Rectal smooth muscle tissue (tissue), 1 donor: ENCODE measurements around the gene C2orf69.

ENCODE experiments used
- H3K27ac ChIP-seq: one replicate; pipeline ENCODE4 v1.7.0; 2013; ENCODE audit warnings: low read depth, low read length, inconsistent platforms
- H3K27me3 ChIP-seq: one replicate; pipeline ENCODE4 v1.7.0; 2013; ENCODE audit warnings: low read length; ENCODE audit not compliant: control insufficient read depth, insufficient read depth
- H3K36me3 ChIP-seq: one replicate; pipeline ENCODE4 v1.7.0; 2013; ENCODE audit warnings: low read length; ENCODE audit not compliant: control insufficient read depth, insufficient read depth
- H3K4me1 ChIP-seq: one replicate; pipeline ENCODE4 v1.7.0; 2013; ENCODE audit warnings: low read length; ENCODE audit not compliant: control insufficient read depth, insufficient read depth
- H3K4me3 ChIP-seq: one replicate; pipeline ENCODE4 v1.7.0; 2013; ENCODE audit warnings: low read length
- H3K9ac ChIP-seq: one replicate; pipeline ENCODE4 v1.7.0; 2013; ENCODE audit warnings: low read length

C2orf69 gene

GRCh38 chr2:199911052-199911876 is at the start of gene C2orf69:
Gene C2orf69 (plus strand): TSS chr2:199911293. CDS start chr2:199911439, 146 bp downstream.
- Histone ChIP-seq H3K27ac (peak within 1 kb of the TSS; percentile 96), H3K36me3 (no peaks in the 10 kb centered on the region), H3K4me1 (peaks cover 3% of the 10 kb centered on the region), H3K9ac (peak within 1 kb of the TSS; percentile 96), H3K27me3 (no peaks in the 10 kb centered on the region), H3K4me3 (peak within 1 kb of the TSS; percentile 99)

- Histone ChIP-seq H3K9ac (no peak overlapping the region), H3K36me3 (no peaks in the 10 kb centered on the region), H3K4me1 (no peaks in the 10 kb centered on the region), H3K27me3 (no peaks in the 10 kb centered on the region), H3K4me3 (no peak overlapping the region), H3K27ac (no peak overlapping the region)
Observed at GRCh38 chr2:199862788-199863187, 48.3 kb upstream of the C2orf69 start.

- no peaks in the 10 kb centered on the region for H3K4me1 ChIP-seq
- no peaks in the 10 kb centered on the region for H3K27me3 ChIP-seq
- H3K4me3 ChIP-seq, result no peak overlapping the region
- no peaks in the 10 kb centered on the region for H3K36me3 ChIP-seq
- H3K9ac ChIP-seq, result no peak overlapping the region
- H3K27ac ChIP-seq, result no peak overlapping the region
Observed at GRCh38 chr2:199865905-199866304, 45.2 kb upstream of the C2orf69 start.

GRCh38 chr2:199868431-199869226 is 42.5 kb upstream of the C2orf69 start:
- no peaks in the 10 kb centered on the region for H3K36me3 ChIP-seq
- no peaks in the 10 kb centered on the region for H3K4me1 ChIP-seq
- no peak overlapping the region for H3K4me3 ChIP-seq
- no peaks in the 10 kb centered on the region for H3K27me3 ChIP-seq
- H3K27ac ChIP-seq, result no peak overlapping the region
- no peak overlapping the region for H3K9ac ChIP-seq

- no peak overlapping the region for H3K4me3 ChIP-seq
- no peak overlapping the region for H3K9ac ChIP-seq
- H3K36me3 ChIP-seq, result no peaks in the 10 kb centered on the region
- no peaks in the 10 kb centered on the region for H3K27me3 ChIP-seq
- H3K27ac ChIP-seq, result no peak overlapping the region
- no peaks in the 10 kb centered on the region for H3K4me1 ChIP-seq
Observed at GRCh38 chr2:199869227-199869541, 41.9 kb upstream of the C2orf69 start.

- H3K27me3 ChIP-seq, result no peaks in the 10 kb centered on the region
- no peaks in the 10 kb centered on the region for H3K36me3 ChIP-seq
- H3K9ac ChIP-seq, result no peak overlapping the region
- H3K4me1 ChIP-seq, result no peaks in the 10 kb centered on the region
- H3K4me3 ChIP-seq, result no peak overlapping the region
- no peak overlapping the region for H3K27ac ChIP-seq
Observed at GRCh38 chr2:199869653-199870052, 41.4 kb upstream of the C2orf69 start.

- no peak overlapping the region for H3K4me3 ChIP-seq
- H3K27ac ChIP-seq, result no peak overlapping the region
- H3K4me1 ChIP-seq, result no peaks in the 10 kb centered on the region
- H3K36me3 ChIP-seq, result no peaks in the 10 kb centered on the region
- no peak overlapping the region for H3K9ac ChIP-seq
- H3K27me3 ChIP-seq, result no peaks in the 10 kb centered on the region
Observed at GRCh38 chr2:199870581-199870980, 40.5 kb upstream of the C2orf69 start.

GRCh38 chr2:199874209-199874608 is 36.9 kb upstream of the C2orf69 start:
- no peaks in the 10 kb centered on the region for H3K4me1 ChIP-seq
- H3K36me3 ChIP-seq, result no peaks in the 10 kb centered on the region
- no peak overlapping the region for H3K27ac ChIP-seq
- no peak overlapping the region for H3K4me3 ChIP-seq
- H3K9ac ChIP-seq, result no peak overlapping the region
- H3K27me3 ChIP-seq, result no peaks in the 10 kb centered on the region

GRCh38 chr2:199875400-199875799 is 35.7 kb upstream of the C2orf69 start:
- Histone ChIP-seq H3K27me3 (no peaks in the 10 kb centered on the region), H3K4me3 (no peak overlapping the region), H3K9ac (no peak overlapping the region), H3K27ac (no peak overlapping the region), H3K4me1 (no peaks in the 10 kb centered on the region), H3K36me3 (no peaks in the 10 kb centered on the region)

GRCh38 chr2:199882667-199883066 is 28.4 kb upstream of the C2orf69 start:
- Histone ChIP-seq H3K36me3 (no peaks in the 10 kb centered on the region), H3K9ac (no peak overlapping the region), H3K4me1 (no peaks in the 10 kb centered on the region), H3K27ac (no peak overlapping the region), H3K4me3 (no peak overlapping the region), H3K27me3 (no peaks in the 10 kb centered on the region)

GRCh38 chr2:199883474-199884212 is 27.4 kb upstream of the C2orf69 start:
- no peaks in the 10 kb centered on the region for H3K27me3 ChIP-seq
- H3K4me3 ChIP-seq, result no peak overlapping the region
- H3K4me1 ChIP-seq, result no peaks in the 10 kb centered on the region
- no peak overlapping the region for H3K27ac ChIP-seq
- no peak overlapping the region for H3K9ac ChIP-seq
- H3K36me3 ChIP-seq, result no peaks in the 10 kb centered on the region

- Histone ChIP-seq H3K9ac (no peak overlapping the region), H3K4me3 (no peak overlapping the region), H3K27me3 (no peaks in the 10 kb centered on the region), H3K4me1 (no peaks in the 10 kb centered on the region), H3K27ac (no peak overlapping the region), H3K36me3 (no peaks in the 10 kb centered on the region)
Observed at GRCh38 chr2:199895406-199895805, 15.7 kb upstream of the C2orf69 start.
